Measurements from ENCODE around the gene SMPDL3A.

Gene SMPDL3A

DNA sequence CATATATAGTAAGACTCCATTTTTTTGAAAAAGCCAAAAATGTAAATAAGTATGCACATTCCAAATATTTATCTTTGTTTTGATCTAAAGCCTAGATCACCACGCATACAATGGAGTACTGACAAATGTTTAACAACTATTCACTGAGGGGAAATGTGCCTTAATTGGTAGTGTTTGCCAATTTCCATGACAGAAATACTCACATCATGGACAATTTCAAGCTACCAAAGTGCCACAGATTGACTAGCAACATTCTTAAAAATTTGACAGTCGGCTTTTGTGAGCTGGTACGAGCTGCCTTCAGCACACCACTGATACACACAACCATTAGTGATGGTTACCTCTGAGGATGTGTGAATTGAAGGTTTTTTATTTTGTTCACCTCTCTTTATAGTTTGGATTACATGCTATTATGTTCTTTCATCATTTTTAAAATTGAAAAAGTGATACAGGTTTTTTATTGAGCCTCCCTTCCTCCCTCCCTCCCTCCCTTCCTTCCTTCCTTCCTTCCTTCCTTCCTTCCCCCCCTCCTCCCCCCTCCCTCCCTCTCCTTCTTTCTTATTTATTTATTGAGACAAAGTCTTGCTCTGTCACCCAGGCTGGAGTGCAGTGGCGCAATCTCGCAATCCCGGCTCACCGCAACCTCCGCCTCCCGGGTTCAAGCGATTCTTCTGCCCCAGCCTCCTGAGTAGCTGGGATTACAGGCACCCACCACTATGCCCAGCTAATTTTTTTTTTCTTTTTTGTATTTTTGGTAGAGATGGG is 19.2 kb downstream of the SMPDL3A start:
- DNase-seq, result no peak

DNA sequence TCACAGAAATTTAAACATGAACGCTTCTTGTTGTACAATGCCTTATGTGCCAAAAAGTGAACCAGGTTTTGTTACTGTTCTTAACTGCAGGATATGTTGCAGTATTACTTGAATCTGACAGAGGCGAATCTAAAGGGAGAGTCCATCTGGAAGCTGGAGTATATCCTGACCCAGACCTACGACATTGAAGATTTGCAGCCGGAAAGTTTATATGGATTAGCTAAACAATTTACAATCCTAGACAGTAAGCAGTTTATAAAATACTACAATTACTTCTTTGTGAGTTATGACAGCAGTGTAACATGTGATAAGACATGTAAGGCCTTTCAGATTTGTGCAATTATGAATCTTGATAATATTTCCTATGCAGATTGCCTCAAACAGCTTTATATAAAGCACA is 19.9 kb downstream of the SMPDL3A start:
- DNase-seq, result no peak

DNA sequence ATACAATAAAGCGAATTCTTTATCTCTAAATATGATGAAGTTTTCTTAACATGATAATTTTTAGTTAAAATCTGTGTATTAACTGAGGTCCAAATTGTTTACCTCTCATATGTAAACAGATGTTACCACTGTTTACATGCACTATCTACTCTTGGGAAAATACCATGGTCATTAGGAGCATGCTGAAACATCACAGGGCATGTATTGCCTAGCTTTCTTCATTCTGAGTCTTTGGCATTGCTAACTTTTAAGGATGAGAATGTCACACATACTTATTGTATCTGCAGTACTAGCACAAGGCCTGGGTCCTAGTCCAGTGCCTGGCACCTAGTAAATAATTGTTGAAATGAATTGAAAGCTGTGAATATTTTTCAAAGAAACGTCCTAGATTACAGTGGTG is 20.6 kb downstream of the SMPDL3A start:
- DNase-seq, result no peak

DNA sequence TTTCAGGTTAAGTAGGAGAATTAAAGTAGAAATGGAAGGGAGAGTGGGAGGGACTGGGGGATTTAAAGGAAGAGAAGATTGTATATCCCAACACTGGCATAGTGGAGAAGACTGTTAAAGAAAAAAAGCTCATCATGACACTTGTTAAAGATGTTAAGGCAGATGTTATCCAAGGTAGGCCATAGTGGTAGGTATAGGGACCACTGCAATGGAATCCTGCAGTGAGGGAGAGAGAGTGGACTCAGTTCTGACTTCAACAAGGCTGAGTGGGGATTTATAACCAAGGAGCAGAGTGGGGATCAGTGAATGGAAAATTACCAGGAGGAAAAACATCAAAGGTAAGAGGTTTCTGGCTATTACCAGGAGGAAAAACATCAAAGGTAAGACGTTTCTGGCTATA is 21.1 kb downstream of the SMPDL3A start:
- DNase-seq, result no peak

DNA sequence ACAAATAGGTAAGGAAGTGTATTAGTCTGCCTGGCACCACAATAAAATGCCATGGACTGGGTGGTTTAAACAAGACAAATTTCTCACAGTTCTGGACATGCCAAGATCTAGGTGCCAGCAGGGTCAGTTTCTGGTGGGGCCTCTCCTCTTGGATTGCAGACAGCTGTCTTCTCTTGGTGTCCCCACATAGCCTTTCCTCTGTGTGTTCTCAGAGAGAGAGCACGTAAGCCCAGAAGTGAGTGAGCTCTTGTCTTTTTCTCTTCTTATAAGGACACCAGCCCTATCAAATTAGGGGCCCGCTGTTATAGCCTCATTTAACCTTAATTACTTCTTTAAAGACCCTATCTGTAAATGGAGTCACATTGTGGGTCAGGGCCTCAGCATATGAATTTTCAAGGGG is 28.3 kb downstream of the SMPDL3A start:
- no peak for DNase-seq

DNA sequence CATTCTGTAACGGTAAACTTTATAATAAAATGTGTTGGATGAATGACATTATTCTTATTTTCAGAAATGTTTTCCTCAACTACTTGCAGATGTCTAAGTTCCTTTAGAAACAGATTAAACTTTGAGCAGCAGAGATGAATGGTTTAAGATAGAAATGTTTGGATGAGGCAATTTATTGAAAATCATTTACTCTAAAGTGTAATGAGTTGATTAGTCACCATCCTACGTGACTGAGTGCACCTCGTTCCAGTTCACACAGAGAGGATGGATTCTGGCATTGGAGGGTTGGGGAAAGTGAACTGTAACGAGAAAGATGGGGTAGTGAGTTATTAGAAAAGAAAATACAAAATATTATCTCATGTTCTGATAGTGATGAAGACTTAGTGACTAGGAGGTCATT is 28.7 kb downstream of the SMPDL3A start:
- no peak for DNase-seq

DNA sequence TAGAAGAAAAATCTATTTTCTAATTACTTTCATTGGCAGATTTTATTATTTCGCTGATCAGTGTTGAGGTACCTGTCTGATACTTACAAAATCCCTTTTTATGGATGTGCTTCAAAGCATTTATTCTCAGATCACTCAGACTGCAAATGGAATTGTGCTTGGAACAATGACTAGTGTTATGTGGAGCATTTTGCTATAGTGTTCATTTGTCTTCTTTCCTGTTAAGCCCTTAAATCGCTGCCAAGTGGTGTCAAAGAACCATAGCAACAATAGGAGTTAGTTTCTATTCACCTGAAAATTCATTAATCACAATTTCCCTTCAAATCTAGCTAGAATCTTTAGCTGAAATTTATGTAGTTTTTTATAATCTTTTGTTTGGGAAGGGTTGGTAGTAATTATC is 29.8 kb downstream of the SMPDL3A start:
- no peak for DNase-seq

DNA sequence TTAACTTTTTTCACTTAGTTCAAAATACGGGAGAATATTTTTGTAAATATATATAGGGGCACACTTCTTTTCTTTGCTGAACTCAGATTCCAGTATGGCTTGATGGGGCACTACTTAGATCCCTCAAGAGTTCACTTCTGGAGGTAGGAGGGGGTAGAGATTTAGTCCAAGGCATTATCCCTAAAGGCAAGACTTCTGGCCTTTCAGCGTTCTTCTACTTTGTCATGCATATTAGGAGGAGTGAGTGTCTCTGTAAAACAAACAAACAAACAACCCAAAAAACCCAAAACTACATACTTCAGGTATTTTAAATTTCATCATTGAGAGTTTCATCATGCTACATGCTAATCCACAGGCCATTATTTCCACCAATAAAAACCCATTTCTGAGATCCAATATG is 32.0 kb downstream of the SMPDL3A start:
- DNase-seq, result no peak

DNA sequence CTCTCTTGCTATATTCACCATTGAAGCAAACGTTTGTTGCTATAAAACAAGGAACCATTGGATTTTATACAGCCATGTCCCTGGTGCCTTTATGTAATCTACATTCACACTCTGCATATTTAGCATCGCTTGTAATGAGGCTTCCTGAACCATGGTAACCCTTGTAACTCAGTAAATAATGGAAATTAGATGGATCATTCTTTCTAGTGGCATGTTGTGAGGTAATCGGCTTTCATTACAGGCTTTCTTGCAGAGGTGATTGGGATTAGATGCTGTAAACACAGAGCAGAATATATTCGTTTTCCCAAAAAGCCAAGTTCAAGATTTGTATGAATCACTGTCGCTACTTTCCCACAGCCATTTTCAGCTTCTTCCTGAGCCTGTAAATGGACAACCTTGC is 36.1 kb downstream of the SMPDL3A start:
- no peak for DNase-seq

DNA sequence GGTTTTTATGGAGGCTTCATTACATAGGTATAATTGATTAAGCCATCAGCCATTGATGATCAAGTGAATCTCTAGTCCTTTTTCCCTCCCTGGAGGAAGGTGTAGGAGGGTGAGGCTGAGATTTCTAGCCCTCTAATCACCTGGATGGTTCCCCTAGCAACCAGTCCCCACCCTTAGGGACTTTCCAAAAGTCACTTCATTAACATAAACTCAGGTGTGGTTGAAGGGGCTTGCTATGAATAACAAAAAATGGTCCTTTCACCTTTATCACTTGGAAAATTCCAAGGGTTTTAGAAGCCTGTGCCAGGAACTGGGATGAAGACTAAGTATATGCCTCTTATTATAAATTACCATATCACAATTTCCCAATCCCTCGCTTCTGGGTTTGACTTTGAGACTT is 40.4 kb downstream of the SMPDL3A start:
- no peak for DNase-seq

DNA sequence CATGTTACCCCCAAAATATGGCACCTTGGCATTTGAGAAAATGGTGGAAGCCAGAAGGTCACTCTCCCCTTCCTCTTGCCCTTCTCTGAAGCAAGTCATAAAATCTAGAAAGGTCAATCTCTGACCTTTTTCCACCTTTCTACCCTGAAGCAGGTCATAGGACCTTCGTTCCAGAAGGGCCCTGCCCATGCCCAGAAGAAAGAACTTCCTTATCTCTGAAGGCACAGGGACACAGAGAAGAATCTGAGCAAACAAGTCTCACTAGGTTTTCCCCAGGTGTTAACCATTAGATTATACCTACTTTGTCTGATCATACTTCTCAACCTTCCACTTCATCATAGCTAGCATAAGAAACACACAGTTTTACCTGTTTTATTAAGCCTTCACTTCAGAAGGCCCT is 42.5 kb downstream of the SMPDL3A start:
- no peak for DNase-seq

DNA sequence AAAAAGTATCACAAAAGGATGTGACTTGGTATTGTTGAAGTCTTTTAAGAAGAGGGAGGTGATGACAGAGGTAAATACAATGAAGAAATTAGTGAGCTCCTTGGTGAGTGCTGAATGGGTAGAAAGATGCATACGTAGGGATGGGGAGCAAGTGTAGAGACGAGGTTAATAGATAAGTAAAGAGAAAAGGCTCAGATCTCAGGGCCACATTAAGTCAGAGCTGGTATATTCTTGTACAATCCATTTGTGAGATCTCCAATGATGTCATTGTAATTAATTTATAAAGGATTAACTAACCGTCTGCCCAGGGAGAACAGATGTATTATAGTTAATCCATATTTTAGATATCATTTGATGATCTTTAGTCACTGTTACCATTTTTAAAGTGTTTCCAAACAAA is 43.4 kb downstream of the SMPDL3A start:
- DNase-seq, result no peak

DNA sequence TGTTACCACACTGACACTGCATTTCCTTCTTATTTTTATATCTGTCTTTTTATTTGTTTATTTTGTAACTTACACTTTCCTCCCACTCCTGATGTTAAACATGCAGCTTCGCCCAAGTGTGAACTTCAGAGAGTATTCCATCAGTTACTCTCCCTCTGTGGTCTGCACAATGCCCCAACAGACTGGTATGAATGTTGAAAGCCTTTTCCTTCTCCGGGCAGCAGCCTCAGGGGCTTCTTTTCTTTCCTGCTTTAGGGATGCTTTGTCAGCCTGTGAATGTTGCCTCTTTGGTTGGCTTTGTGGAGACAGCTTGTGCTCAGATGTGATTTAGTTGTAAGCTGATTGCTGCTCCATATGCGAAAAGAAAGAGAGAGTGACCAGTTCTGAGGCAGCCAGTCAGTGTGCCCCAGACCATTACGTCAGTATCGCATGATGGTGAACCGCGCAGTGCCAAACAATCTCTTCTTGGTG is 44.0 kb downstream of the SMPDL3A start:
- no peak for DNase-seq

DNA sequence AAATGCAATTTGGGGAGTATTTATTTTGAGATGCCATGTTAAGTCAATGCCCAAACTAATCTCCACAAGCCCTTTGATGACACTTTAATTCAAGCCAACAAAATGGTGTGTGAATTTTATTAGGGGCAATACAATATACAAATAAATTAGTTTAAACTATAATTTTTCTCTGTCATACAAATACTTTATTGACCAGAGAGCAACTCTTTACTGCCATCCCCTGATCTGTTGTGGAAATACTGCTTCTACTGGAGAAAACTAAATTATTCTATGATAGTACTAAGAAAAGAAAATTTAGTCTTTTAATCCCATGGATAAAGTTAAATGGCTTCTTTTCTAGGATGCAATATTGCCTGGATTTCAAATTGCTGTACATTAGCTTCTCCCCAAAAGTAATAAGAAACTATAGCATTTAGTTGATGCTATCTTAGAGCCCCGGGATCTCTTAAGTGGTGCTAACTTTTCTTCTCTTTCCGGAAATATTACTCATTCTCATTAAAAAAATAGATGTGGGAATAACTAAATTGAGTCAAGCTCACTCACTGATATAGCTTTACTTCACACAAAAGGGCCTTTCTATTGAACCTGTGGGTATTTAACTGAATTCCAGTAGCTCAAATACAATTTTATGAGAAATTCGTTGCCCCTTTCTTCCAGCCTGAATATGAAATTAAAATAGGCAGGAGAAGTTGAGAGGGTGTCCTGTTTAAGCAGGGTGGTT is 49.2 kb downstream of the SMPDL3A start:
- DNase-seq, result no peak

DNA sequence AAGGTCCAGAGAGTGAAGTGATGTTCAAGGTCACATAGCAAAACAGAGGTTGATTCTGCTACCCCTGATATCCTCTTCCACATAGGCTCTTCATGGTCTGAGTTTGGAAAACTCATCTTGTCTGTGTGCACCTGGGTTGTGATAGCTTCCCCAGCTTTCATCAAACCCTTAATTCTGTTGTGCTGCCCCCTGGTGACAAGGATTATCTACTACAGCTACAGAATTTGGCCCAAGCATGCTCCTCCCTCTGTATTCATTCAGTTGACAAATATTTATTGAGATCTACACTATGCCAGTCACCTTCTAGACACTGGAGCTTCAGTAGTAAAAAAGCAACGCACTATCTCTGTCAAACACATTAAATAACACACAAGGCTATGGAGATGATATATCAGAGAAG is 50.4 kb downstream of the SMPDL3A start:
- DNase-seq, result peak; percentile 63

DNA sequence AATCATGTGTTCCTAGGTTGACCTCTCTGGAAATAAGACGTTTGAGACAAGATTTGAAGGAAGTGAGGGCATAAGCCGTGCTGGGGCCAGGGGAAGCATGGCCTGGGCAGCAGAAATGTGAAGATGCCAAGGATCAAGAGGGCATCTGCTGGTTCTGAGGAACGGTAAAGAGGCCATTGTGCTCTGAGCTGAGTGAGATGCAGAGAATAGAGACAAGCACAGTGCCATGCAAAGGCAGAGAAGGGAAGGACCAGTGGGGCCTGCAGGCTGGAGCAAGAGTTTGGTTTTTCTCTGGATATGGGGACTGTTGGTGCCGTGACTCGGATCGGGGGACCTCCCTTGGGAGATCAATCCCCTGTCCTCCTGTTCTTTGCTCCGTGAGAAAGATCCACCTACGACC is 50.8 kb downstream of the SMPDL3A start:
- DNase-seq, result no peak

DNA sequence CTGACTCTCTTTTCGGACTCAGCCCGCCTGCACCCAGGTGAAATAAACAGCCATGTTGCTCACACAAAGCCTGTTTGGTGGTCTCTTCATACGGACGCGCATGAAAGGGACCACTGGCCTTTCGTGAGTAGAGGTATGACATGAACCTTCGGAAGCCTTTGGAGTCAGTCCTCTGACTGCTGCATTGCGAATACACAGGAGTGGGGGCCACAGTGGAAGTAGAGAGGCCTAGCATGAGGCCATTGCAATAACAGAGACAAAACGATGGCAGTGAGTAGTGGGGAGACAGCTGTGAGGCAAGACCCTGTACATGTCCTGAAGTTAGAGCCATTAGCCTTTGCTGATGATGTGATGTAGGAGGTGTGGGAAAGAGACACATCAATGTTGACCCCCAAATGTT is 56.4 kb downstream of the SMPDL3A start:
- no peak for DNase-seq

DNA sequence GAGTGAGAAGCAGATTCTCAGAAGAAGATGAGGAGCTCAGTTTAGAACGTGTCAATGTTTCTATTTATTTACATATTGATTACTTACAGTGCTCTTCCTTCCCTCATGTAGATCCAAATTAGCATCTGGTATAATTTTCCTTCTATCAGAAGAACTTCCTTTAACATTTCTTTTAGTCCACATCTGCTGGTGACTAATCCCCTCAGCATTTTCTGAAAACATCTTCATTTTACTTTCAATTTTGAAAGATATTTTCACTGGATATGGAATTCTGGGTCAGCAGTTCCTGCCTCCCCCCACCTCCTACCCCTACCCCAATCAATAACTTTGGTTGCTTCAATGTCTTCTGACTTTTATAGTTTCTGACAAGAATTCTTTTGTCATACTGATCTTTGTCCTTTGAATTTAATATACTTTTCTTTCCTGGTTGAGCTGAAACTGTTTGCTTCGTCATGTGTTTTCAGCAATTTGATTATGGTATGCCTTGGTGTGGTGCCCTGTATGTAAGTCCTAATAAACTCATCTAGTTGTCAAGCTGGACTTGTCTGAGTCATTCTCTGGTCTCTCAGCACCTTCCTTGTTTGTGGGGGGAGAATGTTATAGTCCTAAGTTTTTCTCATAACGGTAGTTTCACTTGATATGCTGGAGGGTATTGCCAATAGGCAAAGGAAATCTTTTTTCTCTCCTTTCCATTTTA is 57.0 kb downstream of the SMPDL3A start:
- no peak for DNase-seq

DNA sequence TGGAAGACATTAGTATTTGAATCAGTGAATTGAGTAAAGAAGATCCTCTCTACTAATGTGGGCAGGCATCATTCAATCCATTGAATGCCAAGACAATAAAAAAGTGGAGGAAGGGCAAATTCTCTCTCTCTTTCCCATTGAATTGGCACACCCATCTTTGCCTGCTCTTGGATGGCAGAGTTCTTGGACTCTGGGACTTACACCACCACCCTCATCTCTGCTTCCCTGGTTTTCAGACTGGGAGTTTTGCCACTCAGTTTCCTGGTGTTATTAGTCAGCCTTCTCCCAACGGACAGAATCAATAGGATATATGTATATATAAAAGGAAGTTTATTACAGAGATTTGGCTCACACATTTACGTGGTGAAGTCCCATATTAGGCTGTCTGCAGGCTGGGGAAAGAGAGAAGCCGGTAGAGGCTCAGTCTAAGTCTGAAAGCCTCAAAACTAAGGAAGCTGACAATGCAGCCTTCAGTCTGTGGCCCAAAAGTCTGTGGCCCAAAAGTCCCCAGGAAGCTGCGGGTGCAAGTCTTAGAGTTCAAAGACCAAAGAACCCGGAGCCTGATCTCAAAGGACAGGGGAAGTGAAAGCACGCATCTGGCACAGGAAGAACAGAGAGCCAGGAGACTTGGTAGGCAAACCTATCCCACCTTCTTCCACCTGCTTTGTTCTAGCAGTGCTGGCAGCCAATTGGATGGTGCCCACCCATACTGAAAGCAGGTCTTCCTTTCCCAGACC is 64.4 kb downstream of the SMPDL3A start:
- no peak for DNase-seq

Data from activated CD8-positive, alpha-beta memory T cell treated with anti-CD3 and anti-CD28 coated beads, Interleukin-2, amount 50 U/mL, for 48 hours (primary cell).